ENCODE measurements around the gene CBLN3.

GRCh38 chr14:24458736-24459135 is 29.3 kb upstream of the CBLN3 start:
- TF ChIP-seq CTCF (IDR thresholded peaks at IDR 0.05), result no peak
- TF ChIP-seq POLR2A (IDR thresholded peaks at IDR 0.05), result no peak
